ENCODE results near the gene NAA10.

Gene NAA10

GRCh38 chrX:153885208-153885787 is 49.5 kb downstream of the NAA10 start:
- TF ChIP-seq, protein P1, sequence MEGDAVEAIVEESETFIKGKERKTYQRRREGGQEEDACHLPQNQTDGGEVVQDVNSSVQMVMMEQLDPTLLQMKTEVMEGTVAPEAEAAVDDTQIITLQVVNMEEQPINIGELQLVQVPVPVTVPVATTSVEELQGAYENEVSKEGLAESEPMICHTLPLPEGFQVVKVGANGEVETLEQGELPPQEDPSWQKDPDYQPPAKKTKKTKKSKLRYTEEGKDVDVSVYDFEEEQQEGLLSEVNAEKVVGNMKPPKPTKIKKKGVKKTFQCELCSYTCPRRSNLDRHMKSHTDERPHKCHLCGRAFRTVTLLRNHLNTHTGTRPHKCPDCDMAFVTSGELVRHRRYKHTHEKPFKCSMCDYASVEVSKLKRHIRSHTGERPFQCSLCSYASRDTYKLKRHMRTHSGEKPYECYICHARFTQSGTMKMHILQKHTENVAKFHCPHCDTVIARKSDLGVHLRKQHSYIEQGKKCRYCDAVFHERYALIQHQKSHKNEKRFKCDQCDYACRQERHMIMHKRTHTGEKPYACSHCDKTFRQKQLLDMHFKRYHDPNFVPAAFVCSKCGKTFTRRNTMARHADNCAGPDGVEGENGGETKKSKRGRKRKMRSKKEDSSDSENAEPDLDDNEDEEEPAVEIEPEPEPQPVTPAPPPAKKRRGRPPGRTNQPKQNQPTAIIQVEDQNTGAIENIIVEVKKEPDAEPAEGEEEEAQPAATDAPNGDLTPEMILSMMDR (IDR thresholded peaks at IDR 0.05), result no peak

DNA sequence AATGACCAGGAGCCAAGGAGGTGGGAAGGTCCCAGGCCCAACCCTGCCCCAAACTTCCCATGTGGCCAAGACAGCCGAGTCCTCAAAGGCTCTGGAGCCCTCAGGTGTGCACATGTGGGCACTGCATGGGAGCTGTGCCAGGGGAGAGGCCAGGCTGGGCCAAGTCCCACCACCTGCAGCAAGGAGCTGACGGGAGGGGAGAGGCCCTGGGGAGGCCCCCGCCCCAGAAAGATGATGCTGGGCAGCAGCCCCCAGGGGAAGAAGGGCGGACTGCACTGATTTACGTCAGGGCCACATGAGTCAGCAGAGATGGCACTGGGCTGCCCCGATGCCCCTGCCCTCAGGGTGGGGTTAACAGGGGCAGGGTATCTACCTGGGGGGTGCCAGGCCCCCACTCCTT is 50.2 kb downstream of the NAA10 start:
- TF ChIP-seq, protein P1 (IDR thresholded peaks at IDR 0.05), result no peak

DNA sequence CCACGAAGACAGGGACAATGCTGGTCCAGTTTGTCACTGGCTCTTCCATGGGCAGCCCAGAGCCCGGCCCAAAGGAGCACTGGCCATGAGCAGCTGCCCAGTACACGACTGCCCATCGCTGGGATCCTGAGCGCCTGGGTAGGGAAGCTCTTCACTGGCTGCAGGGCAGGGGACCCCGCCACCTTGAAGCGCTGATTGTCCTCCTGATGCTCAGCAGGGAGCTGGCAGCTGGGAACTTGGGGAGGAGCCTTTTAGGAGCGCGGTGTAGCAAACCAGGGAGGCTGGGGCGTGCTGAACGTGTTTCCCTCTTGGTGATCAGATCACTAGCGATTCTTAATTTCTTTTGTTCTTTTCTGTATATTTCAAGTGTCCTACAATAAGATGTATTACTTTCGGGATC is 50.7 kb downstream of the NAA10 start:
- TF ChIP-seq, protein P1 (IDR thresholded peaks at IDR 0.05), result no peak

DNA sequence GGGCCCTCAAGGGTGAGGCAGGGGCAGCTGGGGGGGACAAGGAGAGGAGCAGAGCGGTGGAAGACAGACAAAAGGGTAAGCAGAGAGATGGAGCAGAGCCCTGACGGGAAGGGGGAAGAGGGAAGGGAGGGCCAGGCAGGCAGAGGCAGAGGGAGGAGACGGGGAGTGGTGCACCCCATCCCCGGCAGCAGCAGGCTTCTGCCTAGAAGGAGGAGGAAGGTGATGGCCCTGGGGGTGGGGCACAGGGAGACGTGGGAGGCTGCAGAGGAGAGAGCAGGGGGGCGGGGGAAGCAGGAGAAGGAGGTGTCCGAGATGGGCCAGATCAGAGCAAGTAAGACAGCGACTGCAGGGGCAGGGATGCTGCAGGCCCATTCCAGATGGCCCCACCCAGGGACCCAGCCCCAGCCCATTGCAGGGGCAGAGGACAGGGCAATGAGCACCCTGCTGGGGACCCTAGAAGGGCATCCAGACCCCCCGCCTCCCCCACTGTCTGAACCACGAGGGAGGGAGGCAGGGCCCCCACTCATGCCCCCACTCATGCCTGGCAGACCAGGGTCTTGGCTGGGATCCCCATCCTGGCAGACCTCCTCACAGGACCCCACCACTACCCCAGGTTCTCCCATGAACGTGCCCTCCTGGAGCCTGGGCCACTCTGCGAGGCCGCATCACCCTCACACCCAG is 51.5 kb downstream of the NAA10 start:
- TF ChIP-seq, protein P1 (IDR thresholded peaks at IDR 0.05), result no peak

- TF ChIP-seq, protein P1 (IDR thresholded peaks at IDR 0.05), result no peak
These were observed 52.3 kb downstream of the NAA10 start for GRCh38 chrX:153882557-153882956.

DNA sequence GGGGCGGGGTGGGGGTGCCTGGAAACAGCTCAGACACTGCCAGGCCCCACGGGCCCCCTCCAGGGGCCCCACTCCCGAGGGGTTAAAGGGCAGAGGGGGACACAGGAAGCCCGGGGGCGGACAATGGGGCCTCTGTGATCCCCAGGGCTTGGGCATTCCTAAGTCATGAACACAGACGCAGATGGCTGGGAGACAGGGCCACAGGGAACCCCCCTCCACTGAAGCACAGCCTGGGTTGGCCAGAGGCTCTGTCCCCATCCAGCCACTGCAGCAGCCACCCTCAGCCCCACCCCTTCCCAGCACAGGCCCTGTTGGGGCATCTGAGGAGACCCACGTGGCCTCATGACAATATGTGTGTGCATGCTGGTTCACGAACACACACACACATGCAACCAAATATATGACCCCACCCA is 52.7 kb downstream of the NAA10 start:
- TF ChIP-seq, protein P1 (IDR thresholded peaks at IDR 0.05), result no peak

DNA sequence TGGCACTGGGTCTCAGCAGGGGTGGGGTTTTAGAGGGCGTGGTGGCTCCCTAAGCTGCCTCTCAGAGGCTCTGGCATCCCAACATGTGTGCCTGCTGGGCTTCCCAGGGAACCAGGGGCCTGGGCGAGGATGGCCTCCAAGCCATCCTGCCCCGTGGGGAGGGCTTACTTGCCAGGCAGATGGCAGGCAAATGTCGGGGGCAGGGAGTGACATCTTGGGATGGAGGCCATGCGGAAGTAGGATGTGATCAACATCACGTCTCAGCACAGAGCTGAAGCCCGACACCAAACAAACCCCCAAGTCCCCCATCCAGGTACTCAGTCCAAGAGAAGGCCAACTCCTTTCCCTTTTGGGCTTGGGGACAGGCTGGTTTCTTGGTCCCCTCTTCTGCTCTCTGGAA is 53.6 kb downstream of the NAA10 start:
- TF ChIP-seq, protein P1 (IDR thresholded peaks at IDR 0.05), result no peak

All from LNCAP (cell line).